Body of pancreas (tissue), 4 donors: ENCODE data around the gene GGTA1. TPM values are rescaled to one million over a fixed set of nuclear protein-coding genes. Genes with fewer than 3 reads are reported as not detected.
"Not testable (repeated sequence)": the region's sequence is repeated elsewhere in the genome, so short reads cannot be mapped to it uniquely, and the experiment has no call there.

Source experiments
- ATAC-seq: fragments of 150-250 bp; one replicate; pipeline ENCODE4 v1.9.1; 2016
- DNase-seq, 4 donors: peaks; one replicate each; pipeline ENCODE4 v3.0.0-alpha.2; 2019
- H3K27ac ChIP-seq, 4 donors: fragments of 200-600 bp; sonication (generic); 1 replicate in 3 of 4; 2 replicates in 1 of 4; pipeline versions ENCODE4 v1.5.1 to v1.6.1; 2016 to 2019; ENCODE audit warnings: mild to moderate bottlenecking in 1 of 4, mixed read lengths in 1 of 4, moderate library complexity in 1 of 4
- H3K27me3 ChIP-seq, 2 donors: fragments of 200-600 bp; sonication (generic); one replicate each; pipeline ENCODE4 v1.6.0; 2016; ENCODE audit warnings: mild to moderate bottlenecking in 1 of 2
- H3K36me3 ChIP-seq, 2 donors: fragments of 200-600 bp; sonication (generic); replicated peaks in 1 of 2; 2 replicates each; pipeline ENCODE4 v1.5.1; 2016; ENCODE audit warnings: low read depth in 2 of 2; ENCODE audit not compliant: insufficient read depth in 1 of 2
- H3K4me1 ChIP-seq: fragments of 200-600 bp; sonication (generic); one replicate; pipeline ENCODE4 v1.6.0; 2016
- H3K4me3 ChIP-seq, 2 donors: fragments of 200-600 bp; sonication (generic); 1 replicate in 1 of 2; 2 replicates in 1 of 2; pipeline ENCODE4 v1.5.1; 2016 to 2019
- H3K9me3 ChIP-seq, 3 donors: fragments of 200-600 bp; sonication (generic); 1 replicate in 2 of 3; 2 replicates in 1 of 3; pipeline ENCODE4 v1.5.1; 2016
- CTCF ChIP-seq, 7 experiments: fragments of 450-650 bp in 4 of 7; fragments of 200-600 bp in 3 of 7; sonication (generic) in 3 of 7; IDR thresholded peaks; one replicate each; pipeline ENCODE4 v1.5.1; 2016 to 2019; ENCODE audit warnings: antibody characterized with exemption in 7 of 7
- POLR2A ChIP-seq, 3 donors: fragments of 450-650 bp; IDR thresholded peaks; one replicate each; pipeline ENCODE4 v1.6.1; 2016; ENCODE audit warnings: antibody characterized with exemption in 3 of 3, mild to moderate bottlenecking in 2 of 3
- WGBS, 2 donors: methylation state at CpG; one replicate each; pipeline ENCODE4 v1.1.5; 2017; 5-methylcytosine and 5-hydroxymethylcytosine counted together
- intact Hi-C: fragments of 100-400 bp; cut with DNase I; formaldehyde crosslinking; loops from one replicate; pipeline ENCODE4 v1.15.1; 2023
- total RNA-seq, 2 donors: library from RNA; depleted of rRNA; stranded (reverse); fragments of >200 nt; gene quantifications; one replicate each; pipeline ENCODE4 v1.1.0, GENCODE V29; 2016

The GGTA1 gene
- total RNA-seq, 2 donors from 2014 or later = 2.3 to 2.6 TPM

- DNase-seq (no peak), ATAC-seq (no peak)
- intact Hi-C loops = no loop called here
- no peaks in the 10 kb centered on the region for H3K27me3 ChIP-seq
- H3K36me3 ChIP-seq = no peaks in the 10 kb centered on the region
- TF ChIP-seq CTCF (IDR thresholded peaks at IDR 0.05) = no peak
- TF ChIP-seq POLR2A (IDR thresholded peaks at IDR 0.05) = no peak
- no peaks in the 10 kb centered on the region for H3K9me3 ChIP-seq
- H3K4me1 ChIP-seq = no peaks in the 10 kb centered on the region
- 31 to 42% methylated on average over 1 of the region's 1 CpG for WGBS, 2 donors
- no peak overlapping the region for H3K27ac ChIP-seq
- no peak overlapping the region for H3K4me3 ChIP-seq
These were observed 33.5 kb downstream of the GGTA1 start for GRCh38 chr9:121466142-121466541.

GRCh38 chr9:121464968-121465367 is 34.7 kb downstream of the GGTA1 start:
- TF ChIP-seq POLR2A (IDR thresholded peaks at IDR 0.05) = no peak
- TF ChIP-seq CTCF (IDR thresholded peaks at IDR 0.05) = no peak

GRCh38 chr9:121463026-121463807 is 36.4 kb downstream of the GGTA1 start:
- H3K4me3 ChIP-seq = no peak overlapping the region
- DNase-seq = peak; percentile 20 to 45 (median 23)
- H3K4me1 ChIP-seq = no peaks in the 10 kb centered on the region
- H3K9me3 ChIP-seq = no peaks in the 10 kb centered on the region
- TF ChIP-seq CTCF (IDR thresholded peaks at IDR 0.05) = peak in 6 of 7 experiments; percentile 25 to 49 (median 40)
- TF ChIP-seq POLR2A (IDR thresholded peaks at IDR 0.05) = no peak
- 39 to 42% methylated on average over 10 of the region's 10 CpGs for WGBS, 2 donors
- H3K27ac ChIP-seq = no peak overlapping the region
- no peaks in the 10 kb centered on the region for H3K36me3 ChIP-seq
- H3K27me3 ChIP-seq = no peaks in the 10 kb centered on the region
- no peak for ATAC-seq
- intact Hi-C loops = no loop called here

More at GRCh38 chr9:121464968-121465367, 34.7 kb downstream of the GGTA1 start:
- Histone ChIP-seq H3K36me3 (no peaks in the 10 kb centered on the region), H3K27me3 (no peaks in the 10 kb centered on the region), H3K4me3 (no peak overlapping the region), H3K27ac (no peak overlapping the region), H3K4me1 (no peaks in the 10 kb centered on the region), H3K9me3 (no peaks in the 10 kb centered on the region)
- DNase-seq (no peak), ATAC-seq (no peak)
- intact Hi-C loops = no loop called here
- 36 to 46% methylated on average over 4 of the region's 4 CpGs for WGBS, 2 donors

- no peak for TF ChIP-seq POLR2A (IDR thresholded peaks at IDR 0.05)
- TF ChIP-seq CTCF (IDR thresholded peaks at IDR 0.05) = no peak
- Histone ChIP-seq H3K36me3 (no peaks in the 10 kb centered on the region), H3K4me1 (no peaks in the 10 kb centered on the region), H3K9me3 (no peaks in the 10 kb centered on the region), H3K27ac (no peak overlapping the region), H3K27me3 (no peaks in the 10 kb centered on the region), H3K4me3 (no peak overlapping the region)
- intact Hi-C loops = no loop called here
- WGBS, 2 donors = 5 to 19% methylated on average over 1 of the region's 1 CpG
- DNase-seq (no peak), ATAC-seq (no peak)
These were observed 40.1 kb downstream of the GGTA1 start for GRCh38 chr9:121459513-121459912.

- H3K27me3 ChIP-seq, ATAC-seq, H3K27ac ChIP-seq, intact Hi-C loops, H3K4me1 ChIP-seq, H3K36me3 ChIP-seq, H3K4me3 ChIP-seq, DNase-seq, H3K9me3 ChIP-seq: not testable (repeated sequence)
- WGBS, 2 donors = 75 to 82% methylated on average over 4 of the region's 4 CpGs
These were observed 41.2 kb downstream of the GGTA1 start for GRCh38 chr9:121458449-121458848.
